PC-9 (cell line): ENCODE measurements around the gene ADAMTSL1.

Source experiments
- CTCF ChIP-seq: fragments of 200-600 bp; sonication (generic); conservative IDR thresholded peaks from 2 replicates; pipeline ENCODE4 v1.6.1; 2017; ENCODE audit warnings: mixed run types, antibody characterized with exemption, mild to moderate bottlenecking, moderate library complexity
- EZH2 ChIP-seq: fragments of 200-600 bp; sonication (generic); IDR thresholded peaks from 2 replicates; pipeline ENCODE4 v1.8.0; 2017; ENCODE audit warnings: antibody characterized with exemption, low read depth

DNA sequence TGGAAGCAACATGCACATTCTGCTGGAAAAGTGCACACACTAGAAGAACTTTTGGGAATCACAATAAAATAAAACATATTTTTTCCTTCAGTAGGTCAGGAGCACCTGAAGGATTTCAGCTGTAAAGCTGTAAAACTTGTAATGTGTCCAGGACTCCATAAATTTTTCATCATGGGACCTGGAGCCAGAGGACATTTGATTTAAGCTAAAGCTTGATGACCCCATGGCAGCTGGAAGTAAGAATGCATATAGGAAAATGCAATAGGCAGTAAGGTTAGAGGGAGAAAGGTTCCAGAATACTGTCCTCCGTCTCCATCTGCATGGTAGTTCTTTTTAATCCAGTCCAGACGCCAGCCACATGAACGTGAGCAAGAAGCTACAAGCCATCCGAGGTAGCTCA, 166.0 kb downstream of the ADAMTSL1 start:
- TF ChIP-seq CTCF (no peak), EZH2 (no peak)
